GM19324 (cell line): ENCODE measurements around the gene MLH3.

Experiments used
- ATAC-seq: cut with Tn5 transposase; IDR thresholded peaks from one replicate; pipeline ENCODE4 v1.9.1; 2021; ENCODE audit warnings: mild to moderate bottlenecking, moderate library complexity; ENCODE audit not compliant: unreplicated experiment, low FRiP score

MLH3 gene

DNA sequence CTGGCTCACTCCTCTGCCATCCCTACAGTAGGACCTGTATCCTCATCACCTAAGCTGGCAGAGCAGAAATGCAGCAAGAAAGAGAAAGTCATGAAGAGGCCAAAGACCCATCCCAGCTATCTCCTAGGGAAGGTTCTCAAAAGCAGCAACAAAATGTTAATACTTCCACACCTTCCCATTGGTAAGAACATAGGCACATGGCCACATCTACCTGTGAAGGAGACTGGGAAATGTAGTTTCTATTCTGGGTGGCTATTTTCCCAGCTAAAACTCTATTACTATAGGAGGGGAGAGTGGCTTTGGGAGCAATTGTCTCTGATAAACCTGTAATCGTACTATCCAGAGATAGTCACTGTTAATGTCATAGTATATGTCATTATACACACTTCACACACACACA is 62.3 kb downstream of the MLH3 start:
- ATAC-seq: no peak

DNA sequence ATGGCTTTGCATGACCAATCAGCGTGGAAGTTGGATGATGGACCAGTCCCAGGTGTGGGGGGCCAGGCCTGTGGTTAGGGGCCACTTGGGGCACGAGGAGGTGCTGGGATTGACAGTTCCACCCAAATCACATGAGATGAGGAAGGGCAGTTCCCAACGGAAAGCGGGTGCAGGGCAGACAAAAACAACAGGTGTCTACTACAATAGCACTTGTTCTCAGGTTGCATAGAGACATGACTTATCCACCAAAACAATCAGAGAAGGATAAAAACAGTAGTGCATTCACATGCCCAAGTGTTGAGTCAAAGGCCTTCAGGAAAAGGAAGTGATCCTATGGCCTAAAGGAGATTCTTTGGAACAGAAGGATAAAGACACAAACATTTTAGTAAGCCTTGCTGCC is 63.1 kb downstream of the MLH3 start:
- no peak for ATAC-seq

DNA sequence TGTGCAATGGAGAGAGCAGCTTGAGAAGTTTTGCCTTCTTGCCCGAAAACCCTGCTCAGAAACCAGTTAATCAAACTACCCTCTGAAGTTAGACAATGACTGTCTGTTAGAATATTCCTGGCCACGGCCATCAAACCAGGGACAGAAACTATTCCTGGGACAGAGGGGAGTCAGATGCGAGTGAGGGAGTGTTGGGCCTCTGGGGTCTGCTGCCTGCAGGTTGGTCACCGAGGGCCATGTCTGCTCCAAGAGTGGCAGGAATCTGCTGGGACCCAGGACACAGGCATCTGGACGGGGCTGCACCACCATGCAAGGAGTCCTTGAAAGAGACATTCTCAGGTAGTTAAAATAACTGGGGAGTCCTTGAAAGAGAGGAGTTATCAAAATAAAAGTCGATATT is 65.5 kb downstream of the MLH3 start:
- no peak for ATAC-seq

DNA sequence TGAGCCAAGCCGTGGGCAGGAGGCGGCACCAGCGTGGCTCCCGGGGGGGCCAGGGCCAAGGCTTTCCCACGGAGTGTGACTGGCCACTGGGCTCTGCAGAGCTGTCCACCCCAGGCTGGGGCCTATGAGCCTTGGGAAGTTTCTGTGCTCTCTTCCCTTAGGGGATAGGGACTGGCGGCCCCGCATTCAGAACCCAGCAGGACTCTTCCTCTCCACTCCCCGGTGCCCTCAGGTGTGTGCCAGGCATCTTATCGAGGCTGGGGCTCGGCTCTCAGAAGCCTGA is 66.3 kb downstream of the MLH3 start:
- no peak for ATAC-seq

DNA sequence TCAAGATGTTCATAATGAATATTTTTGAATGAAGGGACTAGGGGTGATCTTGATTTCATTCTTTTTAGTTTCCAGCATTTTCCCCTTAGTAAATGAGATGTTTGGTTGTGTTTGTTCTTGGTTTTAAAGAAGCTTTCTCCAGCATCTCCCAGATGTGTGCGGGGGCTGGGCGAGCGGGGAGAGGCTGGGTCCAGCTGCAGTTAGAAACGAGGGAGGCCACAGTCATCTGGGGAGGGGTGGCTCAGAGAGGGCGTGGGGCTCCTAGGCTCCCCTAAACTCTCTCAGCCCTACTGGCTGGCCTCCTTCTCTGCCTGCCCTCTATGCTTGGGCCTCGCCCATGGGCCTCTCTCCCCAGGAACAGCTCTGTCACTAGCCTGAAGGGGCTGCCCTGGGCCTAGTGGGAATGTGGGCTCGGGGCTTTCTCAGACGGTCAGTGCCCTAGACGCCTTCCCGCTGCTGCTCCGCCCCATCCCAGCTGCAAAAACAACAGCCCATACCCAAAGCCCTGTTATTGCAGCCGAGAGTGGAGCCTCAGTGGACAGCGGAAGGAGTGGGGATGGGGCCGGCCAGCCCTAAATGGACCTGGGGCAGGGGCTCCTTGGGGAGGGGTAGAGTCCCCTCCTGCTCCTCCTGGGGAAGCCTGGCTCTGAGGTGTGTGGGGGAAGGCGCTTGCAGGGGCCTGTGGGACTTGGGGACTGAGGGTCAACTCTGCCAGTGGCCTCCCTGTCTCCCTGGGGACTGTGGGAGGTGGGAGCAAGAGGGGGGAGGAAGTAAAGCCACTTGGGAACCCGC is 66.8 kb downstream of the MLH3 start:
- ATAC-seq: no peak

DNA sequence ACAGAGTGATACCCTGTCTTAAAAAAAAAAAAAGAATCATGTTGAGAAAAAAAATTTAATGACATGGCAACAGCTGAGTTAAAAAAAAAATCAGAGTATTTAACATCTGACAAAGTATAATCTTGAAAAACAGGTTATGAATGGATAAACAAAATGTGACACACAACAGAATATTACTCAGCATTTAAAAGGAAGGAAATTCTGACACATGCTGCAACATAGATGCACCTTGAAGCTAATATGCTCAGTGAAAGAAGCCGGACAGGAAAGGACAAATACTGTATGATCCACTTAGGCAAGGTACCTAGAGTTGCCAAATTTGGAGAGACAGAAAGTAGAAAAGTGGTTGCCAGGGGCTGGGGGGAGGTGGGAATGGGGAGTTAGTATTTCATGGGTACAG is 67.9 kb downstream of the MLH3 start:
- no peak for ATAC-seq

DNA sequence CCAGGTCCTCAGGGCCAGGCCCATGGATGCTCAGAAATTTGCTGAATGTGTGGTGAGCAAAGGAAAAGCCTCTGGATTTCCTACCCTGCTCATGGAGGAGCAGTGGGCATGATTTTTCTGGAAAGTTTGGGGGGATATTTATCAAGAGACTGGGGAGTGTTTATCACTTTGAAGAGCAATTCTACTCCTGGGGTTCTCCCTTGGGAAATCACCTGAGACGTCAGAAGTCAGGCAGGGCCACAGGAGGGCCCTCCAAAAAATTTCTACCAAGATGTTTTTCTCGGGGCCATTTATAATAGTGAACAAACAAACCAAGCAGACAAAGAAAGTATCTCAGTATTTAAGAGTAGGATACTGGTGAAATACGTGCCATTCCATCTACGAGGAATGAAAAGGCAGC is 68.6 kb downstream of the MLH3 start:
- no peak for ATAC-seq

DNA sequence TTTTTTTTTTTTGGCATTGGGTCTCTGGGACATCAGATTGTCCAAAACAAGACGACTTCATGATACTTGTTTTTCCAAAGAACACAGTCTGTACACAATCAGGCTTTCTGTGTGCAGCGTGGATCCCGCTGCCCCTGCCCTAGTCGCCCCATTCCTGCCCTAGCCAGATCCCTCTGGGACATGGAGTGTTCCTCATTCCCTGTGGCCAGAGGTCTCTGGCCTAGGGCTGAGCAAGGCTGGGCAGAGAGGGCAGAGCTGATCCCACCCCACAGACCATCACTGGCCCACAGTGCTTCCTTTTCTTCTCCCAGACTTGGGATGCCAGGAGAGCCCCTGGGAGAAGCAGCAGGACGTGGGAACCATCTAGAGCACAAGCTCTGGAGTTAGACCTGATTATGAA is 69.4 kb downstream of the MLH3 start:
- no peak for ATAC-seq

DNA sequence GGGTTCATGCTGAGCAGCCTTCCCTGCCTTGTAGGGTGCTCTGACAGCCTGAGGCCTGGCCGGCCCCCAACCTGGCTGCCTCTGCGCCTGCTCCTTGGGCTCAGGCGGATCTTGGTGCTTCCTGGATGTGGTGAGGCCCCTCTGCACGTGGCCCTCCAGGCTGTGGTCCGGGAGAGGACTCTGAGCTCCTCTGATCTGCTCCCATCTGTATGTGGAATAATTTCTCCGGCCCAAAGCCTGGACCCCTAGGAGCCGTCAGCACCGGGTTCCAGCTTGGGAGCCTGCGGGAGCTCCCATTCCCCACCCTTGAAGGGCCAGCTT is 69.8 kb downstream of the MLH3 start:
- ATAC-seq: no peak

DNA sequence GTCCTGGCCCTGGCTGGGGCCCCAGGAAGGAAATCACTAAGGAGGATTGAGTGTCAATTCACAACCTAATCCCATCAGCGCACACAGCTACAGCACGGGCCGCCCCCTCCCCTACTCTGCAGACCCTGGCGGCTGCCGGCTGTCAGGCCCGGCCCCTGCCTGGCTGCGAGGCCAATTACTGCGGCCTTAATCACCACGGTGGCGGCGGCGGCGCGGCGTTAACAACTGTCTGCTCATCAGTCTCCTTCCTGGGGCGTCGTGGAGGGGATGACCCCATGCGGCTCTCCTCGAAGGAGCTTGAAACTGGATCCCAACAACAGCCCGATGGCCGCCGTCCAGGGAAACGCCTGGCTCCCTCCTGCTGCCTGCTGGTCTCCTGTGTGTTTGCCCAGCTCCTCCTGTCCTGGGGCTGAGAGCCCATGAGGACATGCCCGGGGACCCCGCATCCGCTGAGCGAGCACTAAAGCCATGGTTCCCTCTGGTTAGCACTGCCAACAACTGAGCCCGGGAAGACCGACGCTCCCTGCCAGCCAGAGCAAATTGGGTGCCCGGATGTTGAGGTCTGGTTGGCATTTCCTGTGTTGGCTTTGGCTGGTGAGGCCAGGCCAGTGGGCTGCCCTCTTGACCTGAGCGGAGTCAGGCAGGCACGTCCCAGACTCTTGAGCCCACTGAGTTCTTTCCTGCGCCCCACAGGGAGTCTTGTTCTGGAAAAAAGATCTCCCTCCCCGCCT is 70.4 kb downstream of the MLH3 start:
- ATAC-seq: no peak

DNA sequence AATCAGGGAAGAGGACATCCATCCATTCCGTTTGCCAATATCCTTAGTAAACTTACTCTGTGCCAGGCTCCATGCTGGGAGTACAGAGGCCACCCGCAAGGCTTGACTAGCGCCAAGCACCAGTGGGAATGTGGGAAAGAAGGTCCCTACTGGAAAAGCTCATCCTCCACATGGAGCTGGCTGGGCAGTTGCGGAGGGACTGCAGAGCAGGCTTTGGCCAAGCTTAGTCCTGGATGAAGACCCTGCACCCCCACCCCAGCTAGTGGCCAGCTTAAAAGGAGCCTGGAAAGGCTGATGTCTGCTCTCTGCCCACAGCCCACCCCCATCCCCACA is 70.9 kb downstream of the MLH3 start:
- ATAC-seq: no peak

DNA sequence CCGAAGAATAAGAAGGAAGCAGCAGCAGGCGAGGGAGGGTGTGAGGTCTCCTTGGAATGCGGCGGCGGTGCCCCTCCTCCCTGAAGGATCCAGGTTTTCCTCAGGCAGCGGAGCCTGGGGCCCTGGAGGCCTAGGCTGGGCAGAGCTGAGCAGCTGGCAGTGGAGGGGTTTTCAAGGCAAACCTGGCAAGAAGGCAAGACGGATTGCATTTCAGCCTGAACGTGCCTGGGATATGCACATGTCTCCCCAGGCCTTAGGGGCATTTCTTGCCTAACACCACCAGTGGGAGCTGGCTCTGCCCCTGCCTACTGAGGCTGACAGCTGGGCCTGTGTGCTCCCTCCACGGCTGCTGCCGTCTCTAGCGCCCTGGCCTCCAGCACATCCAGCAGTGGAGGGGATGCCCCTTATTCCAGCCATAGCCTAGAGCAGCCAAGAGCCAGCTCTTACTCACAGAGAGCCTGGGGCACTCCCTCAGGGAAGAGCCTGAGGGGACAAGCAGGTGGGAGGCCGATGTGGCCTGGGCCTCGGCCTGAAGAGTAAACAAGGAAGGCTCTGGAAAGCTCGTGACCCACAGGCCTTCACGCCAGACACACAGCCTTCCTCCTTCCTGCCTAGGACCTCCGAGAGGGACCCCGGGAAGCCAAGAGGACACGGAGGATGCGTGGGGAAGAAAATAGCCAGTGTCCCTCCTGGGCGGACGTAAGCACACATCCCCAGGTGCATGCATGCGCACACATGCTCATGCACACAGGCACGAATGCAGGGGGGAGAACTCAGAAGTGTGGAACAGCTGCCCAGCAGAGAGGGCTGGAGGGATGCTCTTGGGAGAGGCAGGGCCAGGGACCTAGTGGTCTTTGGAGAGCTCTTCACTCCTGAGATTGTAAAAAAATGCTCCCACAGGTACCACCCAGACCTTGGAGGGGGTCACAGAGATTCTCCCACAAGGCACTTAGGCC is 71.5 kb downstream of the MLH3 start:
- ATAC-seq: no peak

DNA sequence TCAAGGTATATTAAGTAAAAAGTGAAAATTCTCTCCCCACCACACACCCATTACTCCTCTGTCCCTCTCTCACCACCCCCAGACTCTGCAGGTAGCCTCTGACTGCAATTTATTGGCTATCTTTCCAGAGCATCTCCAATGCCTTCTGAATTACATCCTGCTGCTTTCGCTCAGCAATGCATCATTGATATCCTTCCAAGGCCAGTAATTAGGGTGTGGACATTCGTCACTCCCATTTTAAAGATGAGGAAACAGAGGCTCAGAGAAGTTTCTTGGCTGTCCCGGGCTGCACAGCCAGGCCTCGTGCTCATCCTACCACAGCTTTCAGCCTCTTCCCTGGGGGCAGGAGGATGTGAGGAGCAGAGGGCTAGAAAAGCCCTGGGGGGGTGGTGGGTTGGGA is 72.2 kb downstream of the MLH3 start:
- ATAC-seq: no peak

DNA sequence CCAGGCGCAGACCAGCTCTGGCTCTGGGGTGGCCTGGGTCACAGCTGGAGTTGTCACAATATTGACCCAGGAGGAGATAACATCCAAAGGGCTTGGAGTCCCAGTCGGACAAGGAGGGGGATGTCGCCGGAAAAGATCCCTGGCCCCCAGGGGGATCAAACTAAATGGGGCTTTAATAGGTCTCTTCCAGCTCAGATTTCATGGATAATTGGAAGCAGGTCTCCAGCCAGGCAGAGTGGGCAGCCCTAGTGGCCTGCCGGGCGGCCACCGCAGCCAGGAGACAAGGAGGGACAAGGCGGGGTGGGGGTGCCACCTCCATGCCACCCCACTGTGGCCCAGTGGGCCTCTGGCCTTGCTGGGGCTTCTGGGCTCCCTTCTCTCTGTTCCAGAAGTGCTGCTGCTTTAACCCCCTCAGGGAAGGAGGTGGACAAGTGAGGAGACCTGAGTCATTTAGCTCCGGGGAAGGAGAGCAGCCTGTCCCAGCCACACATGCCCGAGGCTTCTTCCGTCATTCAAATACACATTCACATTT is 72.8 kb downstream of the MLH3 start:
- ATAC-seq: no peak

DNA sequence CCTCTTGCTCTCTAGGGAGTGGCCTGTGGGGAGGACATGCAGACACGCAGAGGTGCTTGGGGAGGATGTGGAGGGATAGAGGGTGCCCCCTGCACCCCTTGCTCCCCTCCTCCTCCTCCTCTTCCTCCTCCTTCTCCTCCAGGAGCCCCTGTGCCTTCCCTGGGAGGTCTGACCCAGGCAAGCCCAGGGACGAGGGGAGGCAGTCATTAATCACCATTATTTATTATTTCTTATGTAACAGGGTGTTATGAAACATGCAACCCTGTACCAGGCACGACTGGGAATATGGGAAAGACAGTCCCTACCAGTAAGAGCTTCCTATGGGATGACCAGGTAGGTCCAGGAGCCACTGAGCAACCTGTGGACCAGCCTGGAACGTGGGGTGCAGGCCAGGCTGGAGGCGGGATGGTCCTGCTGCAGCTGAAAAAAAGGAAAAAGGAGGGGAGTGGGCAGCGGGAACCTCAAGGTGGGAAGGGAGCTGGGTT is 73.3 kb downstream of the MLH3 start:
- ATAC-seq: no peak

DNA sequence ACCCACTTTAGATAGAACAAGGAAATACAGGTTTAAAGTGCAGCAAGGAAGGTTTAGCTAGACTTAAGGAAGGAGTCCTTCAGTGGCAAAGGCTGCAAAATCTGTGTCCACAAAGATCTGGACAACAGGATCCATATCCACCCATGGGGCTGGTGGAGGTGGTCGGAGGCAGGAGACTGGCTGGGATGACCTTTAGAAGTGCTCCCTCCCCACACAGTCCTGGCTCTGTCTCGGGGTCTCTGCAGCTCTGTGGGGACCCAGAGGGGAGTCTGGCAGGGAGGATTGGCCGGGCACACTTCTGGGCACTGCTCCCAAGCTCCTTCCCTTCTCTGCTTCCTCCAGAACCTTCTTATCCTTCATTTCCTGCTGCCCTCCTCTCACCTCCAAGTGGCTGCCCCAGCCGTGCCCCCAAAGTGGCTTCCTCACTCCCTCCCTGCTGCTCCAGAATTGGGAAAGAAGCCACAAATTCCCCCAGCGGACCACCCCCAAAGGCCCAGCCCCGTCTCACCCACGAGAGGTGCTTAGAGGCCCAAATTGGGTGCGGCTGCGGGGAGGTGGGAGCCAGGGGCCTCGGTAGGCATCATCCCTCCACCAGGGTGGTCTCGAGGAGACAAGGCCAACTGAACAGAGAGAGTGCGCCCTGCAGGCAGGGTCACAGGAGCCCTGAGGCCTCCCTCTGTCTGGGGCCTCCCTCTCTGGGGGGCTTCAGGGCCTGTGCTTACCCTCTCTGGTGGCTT is 73.9 kb downstream of the MLH3 start:
- ATAC-seq: no peak

DNA sequence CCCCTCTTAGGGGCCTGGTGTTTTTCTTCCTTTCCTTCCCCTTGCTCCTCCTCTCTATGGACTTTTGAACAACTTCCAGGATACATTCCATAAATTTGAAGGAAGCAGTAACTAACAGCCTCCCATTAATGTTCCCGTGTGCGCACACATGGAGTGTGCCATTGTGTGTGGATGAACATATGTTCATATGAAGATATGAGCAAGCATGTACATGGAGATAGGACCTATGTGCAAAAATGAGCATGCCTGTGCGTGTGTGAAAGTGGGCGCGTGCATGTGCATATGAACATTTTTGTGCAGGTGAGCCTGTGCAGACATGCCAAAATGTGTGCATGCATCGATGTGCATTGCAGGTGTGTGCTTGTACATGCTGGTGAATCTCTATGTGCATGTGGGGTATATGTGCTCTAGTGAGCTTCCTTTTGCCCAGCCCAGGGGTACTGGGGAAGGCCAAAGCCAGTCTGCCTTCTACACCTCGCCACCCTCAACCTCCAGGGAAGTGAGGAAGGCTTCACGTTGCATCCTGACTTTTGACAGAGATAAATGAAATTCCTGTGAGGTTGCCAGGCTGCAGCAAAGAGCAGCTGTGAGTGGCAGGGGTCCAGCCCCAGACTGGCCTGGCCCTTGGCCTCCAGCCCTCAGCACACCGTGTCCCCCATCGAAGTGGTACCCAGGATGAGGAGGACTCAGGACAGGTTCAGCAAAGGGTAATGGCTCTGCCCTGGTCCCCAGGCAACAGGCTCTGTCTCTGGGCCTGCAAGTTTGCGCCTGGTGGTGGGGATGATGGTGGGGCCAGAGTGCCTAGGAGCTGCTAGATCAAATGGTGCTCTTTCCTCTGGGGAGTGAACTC is 74.8 kb downstream of the MLH3 start:
- no peak for ATAC-seq

DNA sequence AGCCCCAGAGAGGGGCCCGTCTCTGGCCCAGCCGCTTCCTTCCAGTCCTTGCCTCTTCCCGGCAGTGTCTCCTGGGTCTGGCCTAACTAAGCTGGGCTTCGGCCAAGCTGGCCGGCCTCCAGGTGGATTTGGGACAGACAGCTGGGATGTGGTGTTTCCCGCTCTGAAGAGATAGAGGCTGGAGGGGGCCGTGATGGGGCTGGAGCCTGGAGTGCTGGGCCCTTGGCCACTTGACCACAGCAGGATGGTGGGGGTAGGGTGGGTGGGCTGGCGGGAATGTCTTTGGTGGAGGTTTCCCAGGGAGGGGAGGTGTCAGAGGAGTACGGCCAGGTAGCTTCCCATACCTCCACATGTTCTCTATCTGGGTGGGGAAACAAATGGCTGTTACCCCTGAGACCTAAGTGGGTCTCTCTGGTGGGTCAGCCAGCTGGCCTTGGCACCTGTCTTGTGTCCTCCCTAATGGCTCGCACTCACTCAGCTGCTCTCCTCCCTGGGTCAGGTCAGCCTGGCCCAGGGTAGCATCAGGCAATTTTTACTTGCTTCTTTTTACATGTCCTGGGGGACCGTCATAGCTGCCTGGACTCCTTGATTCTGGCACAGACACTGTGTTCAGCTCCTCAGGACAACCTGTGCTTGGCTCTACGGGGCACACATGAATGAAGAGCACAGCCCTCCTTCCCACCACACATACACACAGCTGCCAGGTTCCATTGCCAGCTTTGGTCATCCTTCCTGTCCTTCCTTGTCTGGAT is 76.0 kb downstream of the MLH3 start:
- no peak for ATAC-seq
